ENCODE data around the gene TCEA2. TPM values are rescaled to one million over a fixed set of nuclear protein-coding genes. Genes with fewer than 3 reads are reported as not detected.

TCEA2 gene
- total RNA-seq, 4 donors from 2014 or later, result 28.1 to 39.7 (median 33.6) TPM

GRCh38 chr20:64023361-64024140 is 39.4 kb upstream of the TCEA2 start:
- Histone ChIP-seq H3K27ac (no peak overlapping the region), H3K9me3 (no peaks in the 10 kb centered on the region), H3K27me3 (no peaks in the 10 kb centered on the region), H3K36me3 (peaks cover 0 to 100% of the 10 kb centered on the region in 2 donors), H3K4me3 (no peak overlapping the region), H3K4me1 (no peaks in the 10 kb centered on the region)
- ATAC-seq, result no peak
- TF ChIP-seq EP300 (IDR thresholded peaks at IDR 0.05), result no peak
- TF ChIP-seq POLR2A (IDR thresholded peaks at IDR 0.05), result no peak
- no peak for TF ChIP-seq POLR2AphosphoS5 (IDR thresholded peaks at IDR 0.05)
- no peak for TF ChIP-seq CTCF (IDR thresholded peaks at IDR 0.05)
- 83 to 84% methylated on average over 1 to 6 of the region's 15 CpGs for WGBS, 2 donors (ENCODE audit: low coverage in 1 of 2)

GRCh38 chr20:64024141-64024990 is 38.6 kb upstream of the TCEA2 start:
- 83 to 85% methylated on average over 10 to 12 of the region's 17 CpGs for WGBS, 2 donors (ENCODE audit: low coverage in 1 of 2)
- Histone ChIP-seq H3K27ac (no peak overlapping the region), H3K4me1 (no peaks in the 10 kb centered on the region), H3K9me3 (no peaks in the 10 kb centered on the region), H3K36me3 (peaks cover 0 to 100% of the 10 kb centered on the region in 2 donors), H3K4me3 (no peak overlapping the region), H3K27me3 (no peaks in the 10 kb centered on the region)
- no peak for ATAC-seq
- TF ChIP-seq POLR2A (IDR thresholded peaks at IDR 0.05), result no peak
- no peak for TF ChIP-seq CTCF (IDR thresholded peaks at IDR 0.05)
- TF ChIP-seq EP300 (IDR thresholded peaks at IDR 0.05), result no peak
- TF ChIP-seq POLR2AphosphoS5 (IDR thresholded peaks at IDR 0.05), result no peak

GRCh38 chr20:64025101-64025825 is 37.7 kb upstream of the TCEA2 start:
- 88 to 100% methylated on average over 4 to 9 of the region's 18 CpGs for WGBS, 2 donors (ENCODE audit: low coverage in 1 of 2)
- Histone ChIP-seq H3K4me3 (no peak overlapping the region), H3K36me3 (peaks cover 0 to 100% of the 10 kb centered on the region in 2 donors), H3K27ac (no peak overlapping the region), H3K9me3 (no peaks in the 10 kb centered on the region), H3K4me1 (no peaks in the 10 kb centered on the region), H3K27me3 (no peaks in the 10 kb centered on the region)
- TF ChIP-seq POLR2A (IDR thresholded peaks at IDR 0.05) (no peak), POLR2AphosphoS5 (IDR thresholded peaks at IDR 0.05) (no peak), CTCF (IDR thresholded peaks at IDR 0.05) (no peak), EP300 (IDR thresholded peaks at IDR 0.05) (no peak)
- no peak for ATAC-seq

- H3K27ac ChIP-seq, result no peak overlapping the region
- ATAC-seq, result no peak
Measured at GRCh38 chr20:64025826-64026412, 37.1 kb upstream of the TCEA2 start.

More at GRCh38 chr20:64025826-64026412, 37.1 kb upstream of the TCEA2 start:
- H3K4me3 ChIP-seq, result no peak overlapping the region
- no peaks in the 10 kb centered on the region for H3K4me1 ChIP-seq
- no peaks in the 10 kb centered on the region for H3K9me3 ChIP-seq
- no peaks in the 10 kb centered on the region for H3K27me3 ChIP-seq
- peaks cover 0 to 100% of the 10 kb centered on the region in 2 donors for H3K36me3 ChIP-seq
- TF ChIP-seq POLR2AphosphoS5 (IDR thresholded peaks at IDR 0.05) (no peak), EP300 (IDR thresholded peaks at IDR 0.05) (no peak), CTCF (IDR thresholded peaks at IDR 0.05) (no peak)
- WGBS, 2 donors (ENCODE audit: low coverage in 1 of 2), result 100% methylated on average over 5 to 6 of the region's 29 CpGs

Data from gastroesophageal sphincter (tissue), 4 donors.